Measurements from ENCODE around the gene GLT6D1.

- TF ChIP-seq, protein P1, sequence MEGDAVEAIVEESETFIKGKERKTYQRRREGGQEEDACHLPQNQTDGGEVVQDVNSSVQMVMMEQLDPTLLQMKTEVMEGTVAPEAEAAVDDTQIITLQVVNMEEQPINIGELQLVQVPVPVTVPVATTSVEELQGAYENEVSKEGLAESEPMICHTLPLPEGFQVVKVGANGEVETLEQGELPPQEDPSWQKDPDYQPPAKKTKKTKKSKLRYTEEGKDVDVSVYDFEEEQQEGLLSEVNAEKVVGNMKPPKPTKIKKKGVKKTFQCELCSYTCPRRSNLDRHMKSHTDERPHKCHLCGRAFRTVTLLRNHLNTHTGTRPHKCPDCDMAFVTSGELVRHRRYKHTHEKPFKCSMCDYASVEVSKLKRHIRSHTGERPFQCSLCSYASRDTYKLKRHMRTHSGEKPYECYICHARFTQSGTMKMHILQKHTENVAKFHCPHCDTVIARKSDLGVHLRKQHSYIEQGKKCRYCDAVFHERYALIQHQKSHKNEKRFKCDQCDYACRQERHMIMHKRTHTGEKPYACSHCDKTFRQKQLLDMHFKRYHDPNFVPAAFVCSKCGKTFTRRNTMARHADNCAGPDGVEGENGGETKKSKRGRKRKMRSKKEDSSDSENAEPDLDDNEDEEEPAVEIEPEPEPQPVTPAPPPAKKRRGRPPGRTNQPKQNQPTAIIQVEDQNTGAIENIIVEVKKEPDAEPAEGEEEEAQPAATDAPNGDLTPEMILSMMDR (IDR thresholded peaks at IDR 0.05; ENCODE audit: low read depth, low read length, poor library complexity, severe bottlenecking): no peak
- TF ChIP-seq EZH2phosphoT487 (IDR thresholded peaks at IDR 0.05; ENCODE audit: borderline replicate concordance, low read length): no peak
Observed at GRCh38 chr9:135644631-135645218, 5.4 kb upstream of the GLT6D1 start.

All from DOHH2 (cell line).